A673 (cell line): Measurements from ENCODE around the gene HEY2. TPM values are rescaled to one million over a fixed set of nuclear protein-coding genes. Genes with fewer than 3 reads are reported as not detected.

Experiments
- BruUV-seq: library from RNA; stranded (reverse); fragments of 400-500 nt; replicated peaks from 2 replicates; lab custom pipeline; 2021; lab: Mats Ljungman, UMichigan
- CTCF ChIA-PET: fragments of 300-600 bp; sonication (Branson Sonifier 250); formaldehyde crosslinking; loops from one replicate; lab custom pipeline; 2022; ENCODE audit warnings: antibody characterized with exemption; lab: Charles Lee
- POLR2A ChIA-PET: fragments of 300-600 bp; sonication (Branson Sonifier 250); formaldehyde crosslinking; loops from one replicate; lab custom pipeline; 2022; ENCODE audit warnings: antibody characterized with exemption; ENCODE audit not compliant: low non-redundant PET; lab: Charles Lee
- DNase-seq: peaks from one replicate; pipeline ENCODE4 v3.0.0-alpha.2; 2015; ENCODE audit warnings: low spot score
- H3K27ac ChIP-seq: fragments of 200-600 bp; sonication (generic); 2 replicates; pipeline ENCODE4 v1.5.1; 2016; ENCODE audit warnings: mixed run types, low read depth, mild to moderate bottlenecking, mixed read lengths, antibody characterized with exemption, low read length; ENCODE audit not compliant: poor library complexity, severe bottlenecking
- H3K27me3 ChIP-seq: fragments of 200-600 bp; sonication (generic); replicated peaks from 2 replicates; pipeline ENCODE4 v1.6.1; 2017; ENCODE audit warnings: mixed run types, low read depth, mild to moderate bottlenecking, mixed read lengths, antibody characterized with exemption, low read length; ENCODE audit not compliant: insufficient read depth, poor library complexity
- H3K36me3 ChIP-seq: fragments of 200-600 bp; sonication (generic); 2 replicates; pipeline ENCODE4 v1.6.1; 2016; ENCODE audit warnings: mixed run types, mild to moderate bottlenecking, mixed read lengths, antibody characterized with exemption, low read length; ENCODE audit not compliant: insufficient read depth, poor library complexity, severe bottlenecking
- H3K4me1 ChIP-seq: fragments of 200-600 bp; sonication (generic); 2 replicates; pipeline ENCODE4 v1.6.1; 2017; ENCODE audit warnings: mixed run types, mild to moderate bottlenecking, mixed read lengths, antibody characterized with exemption, low read length; ENCODE audit not compliant: insufficient read depth, poor library complexity, severe bottlenecking
- H3K4me3 ChIP-seq: fragments of 200-600 bp; sonication (generic); 2 replicates; pipeline ENCODE4 v1.5.1; 2016; ENCODE audit warnings: low read depth, mixed run types, mild to moderate bottlenecking, mixed read lengths, low read length; ENCODE audit not compliant: poor library complexity, severe bottlenecking
- H3K9me3 ChIP-seq: fragments of 200-600 bp; sonication (generic); 2 replicates; pipeline ENCODE4 v1.6.1; 2016; ENCODE audit warnings: mixed run types, low read depth, mild to moderate bottlenecking, mixed read lengths, antibody characterized with exemption, low read length; ENCODE audit not compliant: poor library complexity, severe bottlenecking
- EZH2 ChIP-seq: fragments of 200-600 bp; sonication (generic); IDR thresholded peaks from 2 replicates; pipeline ENCODE4 v1.6.1; 2017; ENCODE audit warnings: borderline replicate concordance, low read depth, mild to moderate bottlenecking, mixed read lengths, antibody characterized with exemption, low read length; ENCODE audit not compliant: poor library complexity, severe bottlenecking
- intact Hi-C: fragments of 100-400 bp; cut with micrococcal nuclease; formaldehyde crosslinking; loops from one replicate; pipeline ENCODE4 v1.10.0; 2022; ENCODE audit not compliant: unreplicated experiment
- total RNA-seq: library from RNA; stranded (reverse); gene quantifications from 2 replicates; pipeline ENCODE4 v1.2.3, GENCODE V29; 2021
- TF ChIP-seq, protein P1 (sequence below): fragments of 300-800, 200-600 bp; sonication (generic); conservative IDR thresholded peaks from 2 replicates; pipeline ENCODE4 v1.5.1; 2017; ENCODE audit warnings: low read depth, mild to moderate bottlenecking, antibody characterized with exemption, low read length, moderate library complexity, mixed read lengths

Gene HEY2
- total RNA-seq, 1 experiment from 2014 or later, result 0.32 TPM

DNA sequence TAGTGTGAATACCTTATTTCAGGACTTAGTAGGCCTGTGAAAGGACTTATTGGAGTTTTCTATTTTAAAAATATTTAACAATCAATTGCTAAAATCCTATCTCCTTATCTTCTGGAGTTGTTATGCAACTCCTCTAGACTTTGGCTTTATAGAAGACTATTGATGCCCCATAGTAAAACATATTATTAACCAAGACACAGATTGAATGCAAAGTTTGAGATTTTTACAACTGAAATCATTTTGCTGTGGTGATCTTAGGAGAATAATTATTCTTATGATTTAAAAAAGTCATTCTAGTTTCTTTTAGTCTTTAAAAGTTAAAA lies 4.5 kb downstream of the HEY2 start:
- Histone ChIP-seq H3K9me3 (no peaks in the 10 kb centered on the region), H3K4me3 (no peak overlapping the region), H3K27ac (no peak overlapping the region), H3K4me1 (peaks cover 10% of the 10 kb centered on the region), H3K27me3 (peaks cover 31% of the 10 kb centered on the region), H3K36me3 (no peaks in the 10 kb centered on the region)
- no peak for DNase-seq
- POLR2A ChIA-PET, result no interaction called here
- CTCF ChIA-PET, result interaction anchor here (0.6 to 1.2 kb wide), 4 partner anchors 19 to 883 kb away, joined by 3 to 11 read pairs (median 3); no protein-coding TSS in a partner anchor
- intact Hi-C loops, result loop anchor here (1.0 to 5.0 kb wide), 2 partner anchors 440 to 882 kb away; no protein-coding TSS in a partner anchor
- no TSS peak for BruUV-seq
- TF ChIP-seq, protein P1, sequence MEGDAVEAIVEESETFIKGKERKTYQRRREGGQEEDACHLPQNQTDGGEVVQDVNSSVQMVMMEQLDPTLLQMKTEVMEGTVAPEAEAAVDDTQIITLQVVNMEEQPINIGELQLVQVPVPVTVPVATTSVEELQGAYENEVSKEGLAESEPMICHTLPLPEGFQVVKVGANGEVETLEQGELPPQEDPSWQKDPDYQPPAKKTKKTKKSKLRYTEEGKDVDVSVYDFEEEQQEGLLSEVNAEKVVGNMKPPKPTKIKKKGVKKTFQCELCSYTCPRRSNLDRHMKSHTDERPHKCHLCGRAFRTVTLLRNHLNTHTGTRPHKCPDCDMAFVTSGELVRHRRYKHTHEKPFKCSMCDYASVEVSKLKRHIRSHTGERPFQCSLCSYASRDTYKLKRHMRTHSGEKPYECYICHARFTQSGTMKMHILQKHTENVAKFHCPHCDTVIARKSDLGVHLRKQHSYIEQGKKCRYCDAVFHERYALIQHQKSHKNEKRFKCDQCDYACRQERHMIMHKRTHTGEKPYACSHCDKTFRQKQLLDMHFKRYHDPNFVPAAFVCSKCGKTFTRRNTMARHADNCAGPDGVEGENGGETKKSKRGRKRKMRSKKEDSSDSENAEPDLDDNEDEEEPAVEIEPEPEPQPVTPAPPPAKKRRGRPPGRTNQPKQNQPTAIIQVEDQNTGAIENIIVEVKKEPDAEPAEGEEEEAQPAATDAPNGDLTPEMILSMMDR, result no peak
- no peak for TF ChIP-seq EZH2

DNA sequence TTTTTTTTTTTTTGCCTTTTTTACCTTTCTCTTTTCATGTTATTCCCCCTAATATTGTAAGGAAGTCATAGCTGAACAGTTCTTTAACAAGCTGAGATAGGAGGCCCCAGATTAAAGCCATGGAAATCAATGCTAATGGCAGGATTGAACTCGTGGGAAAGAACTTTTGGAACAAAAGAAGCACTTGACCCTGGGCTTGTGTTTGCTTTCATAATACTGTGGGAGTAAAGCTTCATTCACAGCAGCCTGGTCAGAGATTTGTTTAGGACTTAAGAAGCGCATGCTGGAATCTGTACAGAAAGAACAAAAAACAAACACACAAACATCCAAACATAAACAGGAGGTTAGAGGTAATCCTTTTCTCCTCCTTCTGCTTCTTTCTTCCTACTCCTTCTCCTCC lies 5.1 kb downstream of the HEY2 start:
- intact Hi-C loops, result loop anchor here (5.0 kb wide), 1 partner anchor 882 kb away; no protein-coding TSS in a partner anchor
- H3K4me1 ChIP-seq, result peaks cover 10% of the 10 kb centered on the region
- no peak overlapping the region for H3K27ac ChIP-seq
- no peak for TF ChIP-seq EZH2
- TF ChIP-seq, protein P1, result no peak
- peaks cover 28% of the 10 kb centered on the region for H3K27me3 ChIP-seq
- POLR2A ChIA-PET, result no interaction called here
- BruUV-seq, result no TSS peak
- H3K4me3 ChIP-seq, result no peak overlapping the region
- H3K9me3 ChIP-seq, result no peaks in the 10 kb centered on the region
- DNase-seq, result no peak
- CTCF ChIA-PET, result interaction anchor here (0.6 kb wide), 2 partner anchors 20 to 441 kb away, joined by 3 read pairs; no protein-coding TSS in a partner anchor
- no peaks in the 10 kb centered on the region for H3K36me3 ChIP-seq

DNA sequence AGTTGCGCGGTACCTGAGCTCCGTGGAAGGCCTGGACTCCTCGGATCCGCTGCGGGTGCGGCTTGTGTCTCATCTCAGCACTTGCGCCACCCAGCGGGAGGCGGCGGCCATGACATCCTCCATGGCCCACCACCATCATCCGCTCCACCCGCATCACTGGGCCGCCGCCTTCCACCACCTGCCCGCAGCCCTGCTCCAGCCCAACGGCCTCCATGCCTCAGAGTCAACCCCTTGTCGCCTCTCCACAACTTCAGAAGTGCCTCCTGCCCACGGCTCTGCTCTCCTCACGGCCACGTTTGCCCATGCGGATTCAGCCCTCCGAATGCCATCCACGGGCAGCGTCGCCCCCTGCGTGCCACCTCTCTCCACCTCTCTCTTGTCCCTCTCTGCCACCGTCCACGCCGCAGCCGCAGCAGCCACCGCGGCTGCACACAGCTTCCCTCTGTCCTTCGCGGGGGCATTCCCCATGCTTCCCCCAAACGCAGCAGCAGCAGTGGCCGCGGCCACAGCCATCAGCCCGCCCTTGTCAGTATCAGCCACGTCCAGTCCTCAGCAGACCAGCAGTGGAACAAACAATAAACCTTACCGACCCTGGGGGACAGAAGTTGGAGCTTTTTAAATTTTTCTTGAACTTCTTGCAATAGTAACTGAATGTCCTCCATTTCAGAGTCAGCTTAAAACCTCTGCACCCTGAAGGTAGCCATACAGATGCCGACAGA lies 9.9 kb downstream of the HEY2 start:
- no peak for TF ChIP-seq EZH2
- TF ChIP-seq, protein P1, result peak; percentile 41
- H3K36me3 ChIP-seq, result no peaks in the 10 kb centered on the region
- no TSS peak for BruUV-seq
- ChIA-PET POLR2A (no interaction called here), CTCF (no interaction called here)
- no peak overlapping the region for H3K4me3 ChIP-seq
- peaks cover 4% of the 10 kb centered on the region for H3K27me3 ChIP-seq
- intact Hi-C loops, result no loop called here
- no peak for DNase-seq
- no peak overlapping the region for H3K27ac ChIP-seq
- no peaks in the 10 kb centered on the region for H3K9me3 ChIP-seq
- no peaks in the 10 kb centered on the region for H3K4me1 ChIP-seq
